WTC11 (cell line): ENCODE data around the gene EME2. TPM values are rescaled to one million over a fixed set of nuclear protein-coding genes. Genes with fewer than 3 reads are reported as not detected.

ENCODE experiments used
- ATAC-seq: fragments of 200-7000 bp; cut with Tn5 transposase; 2 replicates; pipeline ENCODE4 v1.10.0; 2021; ENCODE audit warnings: mild to moderate bottlenecking, moderate library complexity
- CTCF ChIA-PET: fragments of 300-600 bp; sonication (Branson Sonifier 250); formaldehyde crosslinking; loops from one replicate; lab custom pipeline; 2021; ENCODE audit warnings: antibody characterized with exemption; lab: Charles Lee
- POLR2A ChIA-PET: fragments of 350-600 bp; sonication (Branson Sonifier 250); formaldehyde crosslinking; loops from one replicate; lab custom pipeline; 2021; ENCODE audit warnings: antibody characterized with exemption; lab: Charles Lee
- DNase-seq: peaks from one replicate; pipeline ENCODE4 v3.0.0; 2021; ENCODE audit warnings: low spot score
- H3K27ac Mint-ChIP-seq: 2 replicates; pipeline ENCODE4 v1.8.0; 2021; ENCODE audit warnings: mixed read lengths
- H3K27me3 Mint-ChIP-seq: 2 replicates; pipeline ENCODE4 v1.8.0; 2021; ENCODE audit warnings: low read depth, mild to moderate bottlenecking, moderate library complexity, mixed read lengths
- H3K36me3 Mint-ChIP-seq: 2 replicates; pipeline ENCODE4 v1.8.0; 2021; ENCODE audit warnings: mixed read lengths
- H3K4me1 Mint-ChIP-seq: 2 replicates; pipeline ENCODE4 v1.8.0; 2022; ENCODE audit warnings: mixed read lengths
- H3K4me3 Mint-ChIP-seq: 2 replicates; pipeline ENCODE4 v1.8.0; 2021; ENCODE audit warnings: mild to moderate bottlenecking, moderate library complexity, mixed read lengths
- H3K9me3 Mint-ChIP-seq: 2 replicates; pipeline ENCODE4 v1.8.0; 2021; ENCODE audit warnings: mixed read lengths
- ELF4 ChIP-seq: sonication (generic); formaldehyde crosslinking; IDR thresholded peaks from 2 replicates; pipeline ENCODE4 v1.8.1; 2022; ENCODE audit warnings: low read depth, mild to moderate bottlenecking, moderate library complexity, missing genetic modification reagents
- EMX1 ChIP-seq: fragments of 250-450 bp; sonication (Bioruptor Pico); IDR thresholded peaks from 2 replicates; pipeline ENCODE4 v1.8.0; 2021; ENCODE audit warnings: mild to moderate bottlenecking
- FOXJ3 ChIP-seq: sonication (generic); formaldehyde crosslinking; IDR thresholded peaks from 2 replicates; pipeline ENCODE4 v1.9.0; 2021; ENCODE audit warnings: missing genetic modification reagents, mild to moderate bottlenecking, borderline replicate concordance
- JUN ChIP-seq: sonication (generic); formaldehyde crosslinking; IDR thresholded peaks from 2 replicates; pipeline ENCODE4 v1.8.0; 2023; ENCODE audit warnings: mild to moderate bottlenecking, missing genetic modification reagents
- NFYB ChIP-seq: sonication (generic); formaldehyde crosslinking; conservative IDR thresholded peaks from 2 replicates; pipeline ENCODE4 v1.8.0; 2022; ENCODE audit warnings: low read depth, missing genetic modification reagents
- PREB ChIP-seq: sonication (generic); formaldehyde crosslinking; IDR thresholded peaks from 2 replicates; pipeline ENCODE4 v1.8.1; 2022; ENCODE audit warnings: mild to moderate bottlenecking, missing genetic modification reagents, moderate library complexity, borderline replicate concordance
- SP1 ChIP-seq: sonication (generic); formaldehyde crosslinking; conservative IDR thresholded peaks from 2 replicates; pipeline ENCODE4 v1.8.1; 2022; ENCODE audit warnings: missing genetic modification reagents
- USF1 ChIP-seq: sonication (generic); formaldehyde crosslinking; IDR thresholded peaks from 2 replicates; pipeline ENCODE4 v1.8.0; 2022; ENCODE audit warnings: mild to moderate bottlenecking, missing genetic modification reagents
- ZNF121 ChIP-seq: sonication (generic); formaldehyde crosslinking; IDR thresholded peaks from 2 replicates; pipeline ENCODE4 v1.8.0; 2023; ENCODE audit warnings: missing genetic modification reagents
- ZNF317 ChIP-seq: sonication (generic); formaldehyde crosslinking; IDR thresholded peaks from 2 replicates; pipeline ENCODE4 v1.8.1; 2023; ENCODE audit warnings: low read depth, mild to moderate bottlenecking, moderate library complexity, missing genetic modification reagents, borderline replicate concordance
- ZNF416 ChIP-seq: fragments of 250-450 bp; sonication (Bioruptor Pico); IDR thresholded peaks from 2 replicates; pipeline ENCODE4 v1.9.0; 2021; ENCODE audit warnings: mild to moderate bottlenecking, inconsistent platforms
- ZNF423 ChIP-seq: fragments of 250-450 bp; sonication (Bioruptor Pico); IDR thresholded peaks from 2 replicates; pipeline ENCODE4 v2.1.2; 2022; ENCODE audit warnings: mild to moderate bottlenecking, moderate library complexity
- ZSCAN18 ChIP-seq: fragments of 250-450 bp; sonication (Bioruptor Pico); IDR thresholded peaks from 2 replicates; pipeline ENCODE4 v2.1.2; 2022; ENCODE audit warnings: mild to moderate bottlenecking, moderate library complexity
- total RNA-seq: library from RNA; stranded (reverse); gene quantifications from 3 replicates; pipeline ENCODE4 v1.2.3, GENCODE V29; 2021
- TF ChIP-seq, protein P1 (sequence below): fragments of 200-600 bp; IDR thresholded peaks from 2 replicates; pipeline ENCODE4 v1.8.0; 2022; ENCODE audit warnings: antibody characterized with exemption

Gene EME2
- total RNA-seq, 1 experiment from 2014 or later = 23.2 TPM

DNA sequence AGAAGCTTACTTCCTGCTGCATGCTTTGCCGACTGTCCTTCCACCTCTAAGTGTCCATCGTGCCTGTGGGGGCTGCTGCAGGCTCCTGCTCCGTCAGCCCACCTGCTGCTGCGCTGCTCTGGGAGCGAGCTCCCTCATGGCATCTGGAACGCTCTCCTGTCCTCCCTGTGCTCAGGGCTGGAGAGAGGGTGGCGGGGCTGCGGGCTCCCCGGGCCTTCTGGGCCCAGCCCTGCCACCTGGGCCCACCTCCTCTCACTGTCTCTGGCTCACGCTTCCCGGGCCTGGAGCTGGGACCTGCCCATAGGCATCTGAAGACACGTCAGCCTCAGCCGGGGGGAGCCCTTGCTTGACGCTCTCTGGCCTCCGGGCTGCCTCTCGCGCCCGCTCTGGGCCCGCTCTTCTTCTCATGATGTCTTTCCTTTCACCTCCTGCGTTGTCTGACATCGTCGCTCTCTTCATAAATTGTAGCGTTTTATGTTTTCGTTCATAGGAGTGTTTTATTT is 28.2 kb upstream of the EME2 start (continued):
- TF ChIP-seq USF1 (no peak), EMX1 (CRISPR knock-in tag) (no peak), NFYB (CRISPR knock-in tag) (no peak)

DNA sequence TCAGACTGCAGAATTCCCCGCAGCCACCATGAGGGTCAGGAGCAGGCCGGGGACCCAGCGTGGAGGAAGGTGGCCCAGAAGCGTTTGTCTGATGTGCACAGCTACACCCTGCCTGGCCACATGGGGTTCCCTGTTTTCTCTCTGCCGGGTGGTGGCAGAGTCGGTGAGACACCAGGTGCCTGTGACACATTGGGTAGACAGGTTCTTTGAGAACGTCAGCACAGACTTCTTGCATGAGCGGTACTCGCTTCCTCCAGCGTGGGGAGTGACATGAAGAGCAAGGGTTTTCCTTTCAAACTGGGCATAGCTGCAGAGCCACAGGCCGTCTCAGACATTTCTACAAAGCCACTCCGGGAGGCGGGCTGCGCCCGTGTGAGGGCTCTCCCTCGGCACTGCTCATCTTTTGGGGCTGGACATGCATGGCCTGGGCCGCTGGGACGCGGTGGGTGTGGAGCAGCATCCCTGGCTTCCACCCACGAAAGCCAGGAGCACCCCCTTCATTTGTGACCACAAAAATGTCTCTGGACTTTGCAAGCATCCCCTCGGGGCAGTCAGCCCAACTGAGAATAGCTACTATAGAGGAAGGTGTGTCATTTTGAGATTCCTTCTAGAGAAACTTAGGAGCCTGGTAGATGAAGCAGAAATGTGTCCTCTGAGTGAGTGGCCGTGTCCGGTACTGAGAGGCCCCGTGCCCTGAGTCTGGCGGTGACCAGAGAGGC is 27.3 kb upstream of the EME2 start:
- no peak overlapping the region for H3K27ac Mint-ChIP-seq
- CTCF ChIA-PET = interaction anchor here (0.5 to 1.1 kb wide), 2 partner anchors 39 to 201 kb away, joined by 3 to 4 read pairs; partner anchors contain the start of gene MAPK8IP3
- no peak overlapping the region for H3K4me3 Mint-ChIP-seq
- no peaks in the 10 kb centered on the region for H3K4me1 Mint-ChIP-seq
- TF ChIP-seq JUN (CRISPR knock-in tag) = no peak
- TF ChIP-seq ELF4 (CRISPR knock-in tag) = no peak
- TF ChIP-seq ZSCAN18 = no peak
- TF ChIP-seq ZNF317 (CRISPR knock-in tag) = no peak
- H3K36me3 Mint-ChIP-seq = peaks cover 4% of the 10 kb centered on the region
- ATAC-seq = no peak
- H3K9me3 Mint-ChIP-seq = no peaks in the 10 kb centered on the region
- no peaks in the 10 kb centered on the region for H3K27me3 Mint-ChIP-seq
- DNase-seq = no peak
- POLR2A ChIA-PET = no interaction called here

- POLR2A ChIA-PET = no interaction called here
- H3K4me3 Mint-ChIP-seq = no peak overlapping the region
- H3K36me3 Mint-ChIP-seq = peaks cover 4% of the 10 kb centered on the region
- TF ChIP-seq FOXJ3 (CRISPR knock-in tag) = no peak
- no peak for TF ChIP-seq PREB (CRISPR knock-in tag)
- no peak for TF ChIP-seq ZNF121 (CRISPR knock-in tag)
- TF ChIP-seq ZNF416 (CRISPR knock-in tag) = no peak
- TF ChIP-seq, all 79 proteins: peak for 0
- CTCF ChIA-PET = interaction anchor here (0.5 to 1.1 kb wide), 2 partner anchors 40 to 202 kb away, joined by 3 to 4 read pairs; partner anchors contain the start of gene MAPK8IP3
- ATAC-seq (no peak), DNase-seq (no peak)
- Mint-ChIP-seq H3K4me1 (no peaks in the 10 kb centered on the region), H3K27ac (no peak overlapping the region), H3K9me3 (no peaks in the 10 kb centered on the region), H3K27me3 (no peaks in the 10 kb centered on the region)
Observed at GRCh38 chr16:1745900-1746692, 26.5 kb upstream of the EME2 start.

DNA sequence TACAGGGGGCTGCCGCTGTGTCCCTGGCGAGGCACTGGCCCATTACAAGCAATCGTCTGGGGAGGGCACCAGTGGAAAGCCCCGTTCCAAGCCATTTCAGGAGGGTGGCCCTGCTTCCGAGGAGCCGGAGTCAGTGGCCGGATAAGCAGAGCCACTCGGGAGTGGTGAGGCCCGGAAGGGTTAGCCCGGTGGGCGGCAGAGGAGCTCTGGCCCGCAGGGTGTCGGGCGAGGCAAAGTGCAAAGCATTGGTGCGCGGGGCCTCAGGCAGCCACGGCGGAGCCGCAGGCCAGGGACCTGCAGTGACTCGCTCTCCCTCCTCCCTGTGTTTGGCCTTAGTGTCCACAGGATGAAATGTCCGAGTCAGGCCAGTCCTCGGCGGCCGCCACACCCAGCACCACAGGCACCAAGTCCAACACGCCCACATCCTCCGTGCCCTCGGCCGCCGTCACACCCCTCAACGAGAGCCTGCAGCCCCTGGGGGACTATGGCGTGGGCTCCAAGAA is 25.9 kb upstream of the EME2 start:
- ChIA-PET POLR2A (interaction anchor here (0.5 kb wide), 1 partner anchor 161 kb away, joined by 3 read pairs; no protein-coding TSS in a partner anchor), CTCF (no interaction called here)
- no peak for TF ChIP-seq ZNF423 (CRISPR knock-in tag)
- no peak for TF ChIP-seq SP1
- TF ChIP-seq, protein P1, sequence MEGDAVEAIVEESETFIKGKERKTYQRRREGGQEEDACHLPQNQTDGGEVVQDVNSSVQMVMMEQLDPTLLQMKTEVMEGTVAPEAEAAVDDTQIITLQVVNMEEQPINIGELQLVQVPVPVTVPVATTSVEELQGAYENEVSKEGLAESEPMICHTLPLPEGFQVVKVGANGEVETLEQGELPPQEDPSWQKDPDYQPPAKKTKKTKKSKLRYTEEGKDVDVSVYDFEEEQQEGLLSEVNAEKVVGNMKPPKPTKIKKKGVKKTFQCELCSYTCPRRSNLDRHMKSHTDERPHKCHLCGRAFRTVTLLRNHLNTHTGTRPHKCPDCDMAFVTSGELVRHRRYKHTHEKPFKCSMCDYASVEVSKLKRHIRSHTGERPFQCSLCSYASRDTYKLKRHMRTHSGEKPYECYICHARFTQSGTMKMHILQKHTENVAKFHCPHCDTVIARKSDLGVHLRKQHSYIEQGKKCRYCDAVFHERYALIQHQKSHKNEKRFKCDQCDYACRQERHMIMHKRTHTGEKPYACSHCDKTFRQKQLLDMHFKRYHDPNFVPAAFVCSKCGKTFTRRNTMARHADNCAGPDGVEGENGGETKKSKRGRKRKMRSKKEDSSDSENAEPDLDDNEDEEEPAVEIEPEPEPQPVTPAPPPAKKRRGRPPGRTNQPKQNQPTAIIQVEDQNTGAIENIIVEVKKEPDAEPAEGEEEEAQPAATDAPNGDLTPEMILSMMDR = no peak
- ATAC-seq = no peak
- Mint-ChIP-seq H3K27me3 (no peaks in the 10 kb centered on the region), H3K4me1 (no peaks in the 10 kb centered on the region), H3K9me3 (no peaks in the 10 kb centered on the region), H3K36me3 (peaks cover 4% of the 10 kb centered on the region), H3K4me3 (no peak overlapping the region), H3K27ac (no peak overlapping the region)
- no peak for DNase-seq
